ENCODE data around the gene RECQL.

RECQL gene

DNA sequence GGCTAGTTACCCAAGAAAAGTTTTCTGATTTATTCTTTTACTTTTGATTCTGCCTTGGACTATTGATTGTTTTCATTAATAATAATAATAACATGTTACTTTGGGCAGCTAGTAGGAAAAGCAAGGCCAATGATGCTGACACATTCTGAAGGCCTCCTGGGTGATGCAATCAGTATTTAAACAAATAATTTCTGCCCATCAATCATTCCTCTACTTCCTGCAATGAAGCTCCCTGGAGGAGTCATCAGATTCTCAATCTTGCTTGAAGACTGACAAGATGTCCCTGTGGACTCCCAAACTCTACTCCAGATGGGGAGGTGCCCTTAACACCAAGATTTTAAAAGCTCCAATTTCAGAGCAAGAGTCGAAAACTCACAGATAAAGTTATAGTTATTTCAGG, 24.6 kb upstream of the RECQL start, which contains the start of gene SPX:
Gene SPX, plus strand, starts transcription at position 244 of the 400 bp plus-strand sequence. CDS start 177 bp downstream, outside the sequence.
- H3K27me3 ChIP-seq (ENCODE audit: insufficient read depth, poor library complexity, severe bottlenecking), result peaks cover 52% of the 10 kb centered on the region
- no peak for DNase-seq (ENCODE audit: low read depth in 1 of 2, low spot score in 1 of 2)
- TF ChIP-seq, protein P1, sequence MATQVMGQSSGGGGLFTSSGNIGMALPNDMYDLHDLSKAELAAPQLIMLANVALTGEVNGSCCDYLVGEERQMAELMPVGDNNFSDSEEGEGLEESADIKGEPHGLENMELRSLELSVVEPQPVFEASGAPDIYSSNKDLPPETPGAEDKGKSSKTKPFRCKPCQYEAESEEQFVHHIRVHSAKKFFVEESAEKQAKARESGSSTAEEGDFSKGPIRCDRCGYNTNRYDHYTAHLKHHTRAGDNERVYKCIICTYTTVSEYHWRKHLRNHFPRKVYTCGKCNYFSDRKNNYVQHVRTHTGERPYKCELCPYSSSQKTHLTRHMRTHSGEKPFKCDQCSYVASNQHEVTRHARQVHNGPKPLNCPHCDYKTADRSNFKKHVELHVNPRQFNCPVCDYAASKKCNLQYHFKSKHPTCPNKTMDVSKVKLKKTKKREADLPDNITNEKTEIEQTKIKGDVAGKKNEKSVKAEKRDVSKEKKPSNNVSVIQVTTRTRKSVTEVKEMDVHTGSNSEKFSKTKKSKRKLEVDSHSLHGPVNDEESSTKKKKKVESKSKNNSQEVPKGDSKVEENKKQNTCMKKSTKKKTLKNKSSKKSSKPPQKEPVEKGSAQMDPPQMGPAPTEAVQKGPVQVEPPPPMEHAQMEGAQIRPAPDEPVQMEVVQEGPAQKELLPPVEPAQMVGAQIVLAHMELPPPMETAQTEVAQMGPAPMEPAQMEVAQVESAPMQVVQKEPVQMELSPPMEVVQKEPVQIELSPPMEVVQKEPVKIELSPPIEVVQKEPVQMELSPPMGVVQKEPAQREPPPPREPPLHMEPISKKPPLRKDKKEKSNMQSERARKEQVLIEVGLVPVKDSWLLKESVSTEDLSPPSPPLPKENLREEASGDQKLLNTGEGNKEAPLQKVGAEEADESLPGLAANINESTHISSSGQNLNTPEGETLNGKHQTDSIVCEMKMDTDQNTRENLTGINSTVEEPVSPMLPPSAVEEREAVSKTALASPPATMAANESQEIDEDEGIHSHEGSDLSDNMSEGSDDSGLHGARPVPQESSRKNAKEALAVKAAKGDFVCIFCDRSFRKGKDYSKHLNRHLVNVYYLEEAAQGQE (IDR thresholded peaks at IDR 0.05; ENCODE audit: insufficient replicate concordance, low read depth), result no peak
- no peak for TF ChIP-seq SPI1 (IDR thresholded peaks at IDR 0.05; ENCODE audit: borderline replicate concordance, low read depth)
- TF ChIP-seq GABPA (IDR thresholded peaks at IDR 0.05; ENCODE audit: low read depth), result no peak
- TF ChIP-seq POLR2AphosphoS5 (IDR thresholded peaks at IDR 0.05; ENCODE audit: low read depth), result no peak
- TF ChIP-seq, protein P2, sequence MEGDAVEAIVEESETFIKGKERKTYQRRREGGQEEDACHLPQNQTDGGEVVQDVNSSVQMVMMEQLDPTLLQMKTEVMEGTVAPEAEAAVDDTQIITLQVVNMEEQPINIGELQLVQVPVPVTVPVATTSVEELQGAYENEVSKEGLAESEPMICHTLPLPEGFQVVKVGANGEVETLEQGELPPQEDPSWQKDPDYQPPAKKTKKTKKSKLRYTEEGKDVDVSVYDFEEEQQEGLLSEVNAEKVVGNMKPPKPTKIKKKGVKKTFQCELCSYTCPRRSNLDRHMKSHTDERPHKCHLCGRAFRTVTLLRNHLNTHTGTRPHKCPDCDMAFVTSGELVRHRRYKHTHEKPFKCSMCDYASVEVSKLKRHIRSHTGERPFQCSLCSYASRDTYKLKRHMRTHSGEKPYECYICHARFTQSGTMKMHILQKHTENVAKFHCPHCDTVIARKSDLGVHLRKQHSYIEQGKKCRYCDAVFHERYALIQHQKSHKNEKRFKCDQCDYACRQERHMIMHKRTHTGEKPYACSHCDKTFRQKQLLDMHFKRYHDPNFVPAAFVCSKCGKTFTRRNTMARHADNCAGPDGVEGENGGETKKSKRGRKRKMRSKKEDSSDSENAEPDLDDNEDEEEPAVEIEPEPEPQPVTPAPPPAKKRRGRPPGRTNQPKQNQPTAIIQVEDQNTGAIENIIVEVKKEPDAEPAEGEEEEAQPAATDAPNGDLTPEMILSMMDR (IDR thresholded peaks at IDR 0.05; ENCODE audit: insufficient read depth, low read length), result no peak
- H3K27ac ChIP-seq (replicated peaks), result no peak within 1 kb of the TSS
- no peak within 1 kb of the TSS for H3K4me3 ChIP-seq (replicated peaks; ENCODE audit: insufficient read depth, low read length)

DNA sequence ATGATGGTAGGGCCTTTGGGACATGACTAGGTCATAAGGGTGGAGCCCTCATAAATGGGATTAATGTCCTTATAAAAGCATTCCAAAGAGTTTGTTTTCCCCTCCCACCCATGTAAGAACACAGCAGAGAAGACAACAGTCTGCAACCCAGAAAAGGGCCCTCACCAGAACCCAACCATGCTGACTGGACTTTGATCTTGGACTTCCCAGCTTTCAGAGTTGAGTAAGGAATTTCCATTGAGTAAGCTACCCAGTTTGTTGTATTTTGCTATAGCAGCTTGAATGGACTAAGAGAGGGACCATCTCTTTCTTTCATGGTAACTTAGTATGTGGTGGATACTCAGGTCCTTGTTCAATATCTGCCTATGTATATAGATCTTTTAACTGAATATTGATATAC, 21.7 kb upstream of the RECQL start:
- no peak for DNase-seq (ENCODE audit: low read depth in 1 of 2, low spot score in 1 of 2)
- no peak overlapping the region for H3K4me3 ChIP-seq (replicated peaks; ENCODE audit: insufficient read depth, low read length)
- H3K27me3 ChIP-seq (ENCODE audit: insufficient read depth, poor library complexity, severe bottlenecking), result peaks cover 29% of the 10 kb centered on the region
- no peak overlapping the region for H3K27ac ChIP-seq (replicated peaks)
- no peak for TF ChIP-seq SPI1 (IDR thresholded peaks at IDR 0.05; ENCODE audit: borderline replicate concordance, low read depth)
- TF ChIP-seq, protein P2 (IDR thresholded peaks at IDR 0.05; ENCODE audit: insufficient read depth, low read length), result no peak
- TF ChIP-seq GABPA (IDR thresholded peaks at IDR 0.05; ENCODE audit: low read depth), result no peak
- TF ChIP-seq, protein P1 (IDR thresholded peaks at IDR 0.05; ENCODE audit: insufficient replicate concordance, low read depth), result no peak
- TF ChIP-seq POLR2AphosphoS5 (IDR thresholded peaks at IDR 0.05; ENCODE audit: low read depth), result no peak

DNA sequence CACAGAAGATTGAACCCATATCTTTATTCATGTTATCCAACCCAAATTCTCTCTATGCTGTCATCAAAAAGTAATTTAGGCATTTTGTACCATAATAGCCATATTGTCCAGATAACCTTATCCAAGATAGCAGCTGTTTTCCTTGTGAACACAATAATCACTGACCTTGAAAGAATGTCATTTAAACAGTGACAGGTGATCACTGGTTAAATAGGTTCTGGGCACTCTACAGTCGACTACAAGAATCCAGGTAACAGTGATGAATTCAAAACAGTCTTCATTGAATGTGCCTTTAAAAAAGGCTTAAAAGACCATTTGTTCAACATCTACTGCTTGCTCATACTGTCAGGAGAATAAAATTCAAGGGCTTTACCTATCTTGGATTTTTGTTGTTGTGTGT, 20.1 kb upstream of the RECQL start:
- TF ChIP-seq, protein P2 (IDR thresholded peaks at IDR 0.05; ENCODE audit: insufficient read depth, low read length), result no peak
- TF ChIP-seq, protein P1 (IDR thresholded peaks at IDR 0.05; ENCODE audit: insufficient replicate concordance, low read depth), result no peak
- TF ChIP-seq POLR2AphosphoS5 (IDR thresholded peaks at IDR 0.05; ENCODE audit: low read depth) (no peak), GABPA (IDR thresholded peaks at IDR 0.05; ENCODE audit: low read depth) (no peak), SPI1 (IDR thresholded peaks at IDR 0.05; ENCODE audit: borderline replicate concordance, low read depth) (no peak)
- H3K4me3 ChIP-seq (replicated peaks; ENCODE audit: insufficient read depth, low read length), result no peak overlapping the region
- peaks cover 15% of the 10 kb centered on the region for H3K27me3 ChIP-seq (ENCODE audit: insufficient read depth, poor library complexity, severe bottlenecking)
- no peak overlapping the region for H3K27ac ChIP-seq (replicated peaks)
- no peak for DNase-seq (ENCODE audit: low read depth in 1 of 2, low spot score in 1 of 2)

Measured in HL-60 (cell line).